Measurements from ENCODE around the gene EPN3. TPM values are rescaled to one million over a fixed set of nuclear protein-coding genes. Genes with fewer than 3 reads are reported as not detected.

The EPN3 gene
- total and polyA plus RNA-seq, 2 donors (not counting 1 experiment from before 2014, with no cell fraction given) = not detected

DNA sequence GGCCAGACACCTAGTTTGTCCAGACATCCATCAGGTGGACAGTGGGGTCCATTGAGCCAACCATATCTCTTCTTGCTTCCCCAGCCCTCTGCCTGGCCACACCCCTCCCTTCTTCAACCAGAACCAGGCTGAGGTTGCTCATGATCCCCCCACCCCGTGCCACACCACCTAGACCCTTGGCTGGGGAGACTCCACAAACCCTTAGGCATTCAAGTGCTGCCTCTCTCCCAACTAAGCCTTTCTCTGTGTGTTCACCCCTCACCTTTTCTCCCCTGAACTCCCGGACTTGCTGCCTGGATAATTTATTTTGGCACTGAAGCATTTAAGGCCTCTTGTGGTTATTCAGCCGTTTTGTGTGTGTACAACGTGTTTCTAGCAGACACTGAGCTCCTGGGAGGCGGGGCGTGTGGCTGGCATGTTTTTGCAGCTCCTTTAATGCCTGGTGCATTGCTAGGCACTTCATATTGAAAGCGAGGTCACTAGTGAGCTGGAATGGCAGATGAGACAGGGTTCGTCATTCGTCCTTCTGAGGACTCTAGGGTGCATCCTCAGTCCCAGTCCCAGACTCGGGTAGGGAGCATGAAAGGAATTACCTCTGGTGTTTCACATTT is 56.7 kb downstream of the EPN3 start:
- Histone ChIP-seq H3K27ac (ENCODE audit: low read length in 2 of 2) (no peak overlapping the region), H3K27me3 (replicated peaks in 1 of 4; ENCODE audit: control extremely low read depth in 1 of 4, control insufficient read depth in 3 of 4, insufficient read depth in 4 of 4, low read length in 3 of 4) (no peaks in the 10 kb centered on the region), H3K4me2 (replicated peaks; ENCODE audit: low read depth, low read length, poor library complexity, severe bottlenecking) (no peak overlapping the region), H3K9ac (ENCODE audit: low read length) (no peak overlapping the region), H3K36me3 (replicated peaks in 1 of 2; ENCODE audit: control extremely low read depth in 1 of 2, control insufficient read depth in 1 of 2, extremely low read depth in 1 of 2, insufficient read depth in 2 of 2, low read length in 1 of 2) (no peaks in the 10 kb centered on the region), H3K4me1 (ENCODE audit: control insufficient read depth in 2 of 2, insufficient read depth in 2 of 2, low read length in 2 of 2) (no peaks in the 10 kb centered on the region), H3K4me3 (ENCODE audit: control extremely low read depth in 1 of 5, extremely low read depth in 1 of 5, insufficient read depth in 1 of 5, low read depth in 2 of 5, low read length in 4 of 5) (no peak overlapping the region), H2AFZ (ENCODE audit: insufficient read depth, low read depth, low read length, poor library complexity, severe bottlenecking) (no peak overlapping the region), H4K20me1 (ENCODE audit: control insufficient read depth, insufficient read depth, low read length, poor library complexity, severe bottlenecking) (no peaks in the 10 kb centered on the region), H3K79me2 (ENCODE audit: control insufficient read depth, insufficient read depth, low read length) (no peaks in the 10 kb centered on the region), H3K9me3 (ENCODE audit: control extremely low read depth in 1 of 3, control insufficient read depth in 2 of 3, insufficient read depth in 1 of 3, low read length in 2 of 3) (peaks cover 0 to 3% (median 0%) of the 10 kb centered on the region in 3 donors)
- intact Hi-C loops (cut with micrococcal nuclease) = no loop called here
- ChIA-PET CTCF (no interaction called here), POLR2A (no interaction called here)
- Mint-ChIP-seq H3K27ac (no peak overlapping the region), H3K4me1 (no peaks in the 10 kb centered on the region), H3K9me3 (ENCODE audit: insufficient read depth) (no peaks in the 10 kb centered on the region), H3K27me3 (peaks cover 11% of the 10 kb centered on the region), H3K4me3 (no peak overlapping the region)
- no peak for DNase-seq
- 81% methylated on average over 9 of the region's 10 CpGs for WGBS (ENCODE audit: insufficient coverage)
- ATAC-seq (ENCODE audit: low read depth) = no peak
- TF ChIP-seq EZH2 (IDR thresholded peaks at IDR 0.05; ENCODE audit: borderline replicate concordance, insufficient read depth, low read depth, low read length, poor library complexity, severe bottlenecking) = no peak
- TF ChIP-seq, protein P1, sequence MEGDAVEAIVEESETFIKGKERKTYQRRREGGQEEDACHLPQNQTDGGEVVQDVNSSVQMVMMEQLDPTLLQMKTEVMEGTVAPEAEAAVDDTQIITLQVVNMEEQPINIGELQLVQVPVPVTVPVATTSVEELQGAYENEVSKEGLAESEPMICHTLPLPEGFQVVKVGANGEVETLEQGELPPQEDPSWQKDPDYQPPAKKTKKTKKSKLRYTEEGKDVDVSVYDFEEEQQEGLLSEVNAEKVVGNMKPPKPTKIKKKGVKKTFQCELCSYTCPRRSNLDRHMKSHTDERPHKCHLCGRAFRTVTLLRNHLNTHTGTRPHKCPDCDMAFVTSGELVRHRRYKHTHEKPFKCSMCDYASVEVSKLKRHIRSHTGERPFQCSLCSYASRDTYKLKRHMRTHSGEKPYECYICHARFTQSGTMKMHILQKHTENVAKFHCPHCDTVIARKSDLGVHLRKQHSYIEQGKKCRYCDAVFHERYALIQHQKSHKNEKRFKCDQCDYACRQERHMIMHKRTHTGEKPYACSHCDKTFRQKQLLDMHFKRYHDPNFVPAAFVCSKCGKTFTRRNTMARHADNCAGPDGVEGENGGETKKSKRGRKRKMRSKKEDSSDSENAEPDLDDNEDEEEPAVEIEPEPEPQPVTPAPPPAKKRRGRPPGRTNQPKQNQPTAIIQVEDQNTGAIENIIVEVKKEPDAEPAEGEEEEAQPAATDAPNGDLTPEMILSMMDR (IDR thresholded peaks at IDR 0.05) = no peak

GRCh38 chr17:50590946-50591737 is 58.6 kb downstream of the EPN3 start:
- Histone ChIP-seq H3K4me2 (replicated peaks; ENCODE audit: low read depth, low read length, poor library complexity, severe bottlenecking) (no peak overlapping the region), H3K4me1 (ENCODE audit: control insufficient read depth in 2 of 2, insufficient read depth in 2 of 2, low read length in 2 of 2) (no peaks in the 10 kb centered on the region), H3K9me3 (ENCODE audit: control extremely low read depth in 1 of 3, control insufficient read depth in 2 of 3, insufficient read depth in 1 of 3, low read length in 2 of 3) (peaks cover 0 to 3% (median 0%) of the 10 kb centered on the region in 3 donors), H3K4me3 (ENCODE audit: control extremely low read depth in 1 of 5, extremely low read depth in 1 of 5, insufficient read depth in 1 of 5, low read depth in 2 of 5, low read length in 4 of 5) (no peak overlapping the region), H3K27me3 (replicated peaks in 1 of 4; ENCODE audit: control extremely low read depth in 1 of 4, control insufficient read depth in 3 of 4, insufficient read depth in 4 of 4, low read length in 3 of 4) (peaks cover 0 to 3% (median 0%) of the 10 kb centered on the region in 4 experiments), H3K36me3 (replicated peaks in 1 of 2; ENCODE audit: control extremely low read depth in 1 of 2, control insufficient read depth in 1 of 2, extremely low read depth in 1 of 2, insufficient read depth in 2 of 2, low read length in 1 of 2) (no peaks in the 10 kb centered on the region), H2AFZ (ENCODE audit: insufficient read depth, low read depth, low read length, poor library complexity, severe bottlenecking) (no peak overlapping the region), H3K79me2 (ENCODE audit: control insufficient read depth, insufficient read depth, low read length) (no peaks in the 10 kb centered on the region), H3K9ac (ENCODE audit: low read length) (no peak overlapping the region), H4K20me1 (ENCODE audit: control insufficient read depth, insufficient read depth, low read length, poor library complexity, severe bottlenecking) (no peaks in the 10 kb centered on the region), H3K27ac (ENCODE audit: low read length in 2 of 2) (no peak overlapping the region)
- H3K27me3 Mint-ChIP-seq = peaks cover 16% of the 10 kb centered on the region
- ATAC-seq (ENCODE audit: low read depth) (no peak), DNase-seq (no peak)
- POLR2A ChIA-PET = no interaction called here
- CTCF ChIA-PET = no interaction called here
- TF ChIP-seq EZH2 (IDR thresholded peaks at IDR 0.05; ENCODE audit: borderline replicate concordance, insufficient read depth, low read depth, low read length, poor library complexity, severe bottlenecking) = no peak
- TF ChIP-seq, protein P1 (IDR thresholded peaks at IDR 0.05) = no peak
- H3K9me3 Mint-ChIP-seq (ENCODE audit: insufficient read depth) = no peaks in the 10 kb centered on the region
- no peak overlapping the region for H3K27ac Mint-ChIP-seq
- H3K4me3 Mint-ChIP-seq = no peak overlapping the region
- intact Hi-C loops (cut with micrococcal nuclease) = no loop called here
- no peaks in the 10 kb centered on the region for H3K4me1 Mint-ChIP-seq
- WGBS (ENCODE audit: insufficient coverage) = 94% methylated on average over 22 of the region's 24 CpGs

Data from B cell (primary cell).